Breast epithelium (tissue), 3 donors: ENCODE data around the gene PLA2G2A.

ENCODE experiments used
- POLR2A ChIP-seq: fragments of 450-650 bp; IDR thresholded peaks from one replicate; pipeline ENCODE4 v1.6.1; 2016; ENCODE audit warnings: antibody characterized with exemption, mild to moderate bottlenecking, moderate library complexity
- POLR2AphosphoS5 ChIP-seq, 3 donors: sonication (generic); formaldehyde crosslinking; IDR thresholded peaks; one replicate each; pipeline ENCODE4 v1.6.1; 2017; ENCODE audit warnings: antibody characterized with exemption in 3 of 3
- TF ChIP-seq, protein P1 (sequence below), 3 donors: fragments of 450-650 bp; IDR thresholded peaks; one replicate each; pipeline ENCODE4 v1.5.1; 2016 to 2017; ENCODE audit warnings: antibody characterized with exemption in 3 of 3, mild to moderate bottlenecking in 3 of 3, moderate library complexity in 3 of 3

DNA sequence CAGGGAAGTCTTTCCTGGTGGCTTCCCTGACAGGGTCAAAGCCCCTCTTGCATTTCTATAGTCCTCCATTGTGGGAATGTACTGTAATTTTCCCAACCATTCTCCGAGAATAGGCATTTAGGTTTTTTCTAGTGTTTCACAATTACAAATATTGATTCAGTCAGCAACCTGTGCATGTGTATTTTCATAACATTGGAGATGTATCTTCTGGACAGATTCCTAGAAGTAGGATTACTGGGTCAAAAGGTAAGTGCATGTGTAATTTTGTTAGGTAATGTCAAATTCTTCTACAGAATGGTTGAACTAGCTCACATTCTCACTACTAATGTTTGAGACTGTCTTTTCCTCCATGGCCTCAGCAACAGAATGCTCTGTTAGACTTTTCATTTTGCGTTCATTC is 8.3 kb upstream of the PLA2G2A start:
- TF ChIP-seq, protein P1, sequence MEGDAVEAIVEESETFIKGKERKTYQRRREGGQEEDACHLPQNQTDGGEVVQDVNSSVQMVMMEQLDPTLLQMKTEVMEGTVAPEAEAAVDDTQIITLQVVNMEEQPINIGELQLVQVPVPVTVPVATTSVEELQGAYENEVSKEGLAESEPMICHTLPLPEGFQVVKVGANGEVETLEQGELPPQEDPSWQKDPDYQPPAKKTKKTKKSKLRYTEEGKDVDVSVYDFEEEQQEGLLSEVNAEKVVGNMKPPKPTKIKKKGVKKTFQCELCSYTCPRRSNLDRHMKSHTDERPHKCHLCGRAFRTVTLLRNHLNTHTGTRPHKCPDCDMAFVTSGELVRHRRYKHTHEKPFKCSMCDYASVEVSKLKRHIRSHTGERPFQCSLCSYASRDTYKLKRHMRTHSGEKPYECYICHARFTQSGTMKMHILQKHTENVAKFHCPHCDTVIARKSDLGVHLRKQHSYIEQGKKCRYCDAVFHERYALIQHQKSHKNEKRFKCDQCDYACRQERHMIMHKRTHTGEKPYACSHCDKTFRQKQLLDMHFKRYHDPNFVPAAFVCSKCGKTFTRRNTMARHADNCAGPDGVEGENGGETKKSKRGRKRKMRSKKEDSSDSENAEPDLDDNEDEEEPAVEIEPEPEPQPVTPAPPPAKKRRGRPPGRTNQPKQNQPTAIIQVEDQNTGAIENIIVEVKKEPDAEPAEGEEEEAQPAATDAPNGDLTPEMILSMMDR (IDR thresholded peaks at IDR 0.05): no peak
- TF ChIP-seq POLR2A (no peak), POLR2AphosphoS5 (IDR thresholded peaks at IDR 0.05) (no peak)
